Epithelial cell of proximal tubule (primary cell): ENCODE results near the gene MAP2. TPM values are rescaled to one million over a fixed set of nuclear protein-coding genes. Genes with fewer than 3 reads are reported as not detected.

Source experiments
- DNase-seq: peaks from one replicate; pipeline ENCODE4 v3.0.0-alpha.2; 2011; ENCODE audit warnings: low read depth
- H3K4me3 ChIP-seq: 2 replicates; pipeline ENCODE4 v1.5.1; 2011; ENCODE audit warnings: low read depth, mild to moderate bottlenecking, low read length
- total RNA-seq: library from RNA; depleted of rRNA; stranded (reverse); fragments of >200 nt; gene quantifications from 2 replicates; pipeline ENCODE4 v1.2.3, GENCODE V29; 2015
- TF ChIP-seq, protein P1 (sequence below): conservative IDR thresholded peaks from 2 replicates; pipeline ENCODE4 v1.5.1; 2012; ENCODE audit warnings: low read depth, mild to moderate bottlenecking, low read length

The MAP2 gene
- total RNA-seq, 1 donor from 2014 or later: 12.2 TPM

GRCh38 chr2:209517436-209517835 is 93.6 kb downstream of the MAP2 start:
- TF ChIP-seq, protein P1, sequence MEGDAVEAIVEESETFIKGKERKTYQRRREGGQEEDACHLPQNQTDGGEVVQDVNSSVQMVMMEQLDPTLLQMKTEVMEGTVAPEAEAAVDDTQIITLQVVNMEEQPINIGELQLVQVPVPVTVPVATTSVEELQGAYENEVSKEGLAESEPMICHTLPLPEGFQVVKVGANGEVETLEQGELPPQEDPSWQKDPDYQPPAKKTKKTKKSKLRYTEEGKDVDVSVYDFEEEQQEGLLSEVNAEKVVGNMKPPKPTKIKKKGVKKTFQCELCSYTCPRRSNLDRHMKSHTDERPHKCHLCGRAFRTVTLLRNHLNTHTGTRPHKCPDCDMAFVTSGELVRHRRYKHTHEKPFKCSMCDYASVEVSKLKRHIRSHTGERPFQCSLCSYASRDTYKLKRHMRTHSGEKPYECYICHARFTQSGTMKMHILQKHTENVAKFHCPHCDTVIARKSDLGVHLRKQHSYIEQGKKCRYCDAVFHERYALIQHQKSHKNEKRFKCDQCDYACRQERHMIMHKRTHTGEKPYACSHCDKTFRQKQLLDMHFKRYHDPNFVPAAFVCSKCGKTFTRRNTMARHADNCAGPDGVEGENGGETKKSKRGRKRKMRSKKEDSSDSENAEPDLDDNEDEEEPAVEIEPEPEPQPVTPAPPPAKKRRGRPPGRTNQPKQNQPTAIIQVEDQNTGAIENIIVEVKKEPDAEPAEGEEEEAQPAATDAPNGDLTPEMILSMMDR: no peak
- DNase-seq: no peak
- no peak overlapping the region for H3K4me3 ChIP-seq

DNA sequence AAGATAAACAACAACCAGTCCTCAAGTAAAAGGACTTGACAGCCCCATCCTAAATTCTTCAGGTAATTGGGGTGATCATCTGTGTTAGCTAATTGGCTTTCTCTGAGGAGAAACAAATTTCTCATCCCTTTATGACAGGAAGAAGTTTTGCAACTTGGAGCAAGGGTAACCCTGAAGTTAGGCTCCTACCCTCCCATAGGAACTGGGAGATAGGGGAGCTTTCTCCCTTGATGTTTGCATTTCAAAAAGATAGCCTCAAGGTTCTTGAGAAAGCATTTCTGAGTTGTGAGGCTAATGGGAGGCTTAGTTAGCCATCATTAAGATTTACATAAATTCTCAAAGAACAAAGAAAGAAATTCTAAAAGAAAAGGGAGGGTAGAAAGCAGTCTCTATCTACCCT is 95.4 kb downstream of the MAP2 start:
- H3K4me3 ChIP-seq: no peak overlapping the region
- no peak for DNase-seq

DNA sequence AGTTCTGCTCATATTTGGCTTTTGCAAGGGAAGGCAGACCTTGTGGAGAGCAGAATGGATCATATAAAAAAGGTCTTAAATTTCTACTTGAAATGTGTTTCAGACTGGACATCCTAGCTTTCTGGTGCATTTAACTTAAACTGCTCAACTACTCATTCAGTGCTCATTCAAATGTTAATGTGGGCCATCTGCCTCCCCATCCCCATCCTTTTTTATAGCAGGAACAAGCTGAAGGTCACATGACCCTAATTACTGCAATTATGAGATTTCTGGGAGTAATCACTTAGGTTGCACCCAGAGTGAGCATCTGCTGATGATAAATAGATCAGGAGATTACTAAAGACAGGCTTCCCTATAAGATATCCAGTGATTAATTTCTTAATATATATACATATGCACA is 96.1 kb downstream of the MAP2 start:
- H3K4me3 ChIP-seq: no peak overlapping the region
- TF ChIP-seq, protein P1: no peak
- DNase-seq: no peak

More for the DNA sequence above, 95.4 kb downstream of the MAP2 start:
- TF ChIP-seq, protein P1: no peak

- DNase-seq: no peak
Observed at GRCh38 chr2:209523041-209523740, 99.3 kb downstream of the MAP2 start.

DNA sequence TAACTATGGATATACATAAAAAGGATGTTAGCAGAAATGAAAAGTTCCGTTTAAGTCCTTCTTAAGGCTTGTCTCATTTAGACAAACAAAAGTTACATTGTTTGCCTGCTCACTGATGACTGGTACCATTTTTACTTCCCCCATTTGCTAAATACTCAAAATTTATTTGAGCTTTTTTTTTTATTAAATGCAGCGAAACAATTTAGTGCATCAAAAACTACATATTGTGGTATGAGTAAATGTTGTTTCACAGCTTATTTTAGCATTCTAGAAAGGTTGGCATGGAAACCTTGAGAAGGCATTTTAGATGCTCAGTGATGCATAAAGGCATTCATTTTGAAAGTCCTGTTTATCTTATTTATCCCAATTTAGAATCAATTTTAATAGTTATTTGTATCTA is 100.0 kb downstream of the MAP2 start:
- TF ChIP-seq, protein P1: no peak
- no peak overlapping the region for H3K4me3 ChIP-seq
- DNase-seq: no peak

More at GRCh38 chr2:209523041-209523740, 99.3 kb downstream of the MAP2 start:
- H3K4me3 ChIP-seq: no peak overlapping the region
- TF ChIP-seq, protein P1: no peak

GRCh38 chr2:209525331-209525730 is 101.5 kb downstream of the MAP2 start:
- no peak for DNase-seq
- TF ChIP-seq, protein P1: no peak
- H3K4me3 ChIP-seq: no peak overlapping the region

DNA sequence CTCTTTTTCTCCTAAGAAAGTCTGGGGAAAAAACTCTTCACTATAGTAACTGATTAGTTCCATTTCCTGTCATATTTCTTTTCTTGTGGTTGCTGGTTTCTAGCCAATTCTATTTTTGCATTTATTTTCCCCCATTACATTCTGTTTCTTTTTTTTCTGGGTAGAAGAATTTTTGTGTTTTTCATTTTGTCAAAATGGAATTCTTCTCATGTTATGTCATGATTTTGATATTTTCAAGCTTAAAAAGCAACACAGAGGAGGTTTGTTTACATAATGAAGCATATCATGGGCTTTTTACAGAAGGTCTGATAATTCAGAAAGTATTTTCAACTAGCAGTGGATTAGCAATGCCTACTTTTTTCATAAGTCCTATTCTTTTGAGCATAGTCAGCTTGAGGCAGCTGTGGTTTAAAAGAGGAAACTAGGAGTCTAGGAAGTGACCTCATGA is 102.0 kb downstream of the MAP2 start:
- DNase-seq: no peak
- H3K4me3 ChIP-seq: no peak overlapping the region
- TF ChIP-seq, protein P1: no peak
